HG03442 (cell line): ENCODE data around the gene KRT36.

Experiments used
- ATAC-seq: cut with Tn5 transposase; IDR thresholded peaks from one replicate; pipeline ENCODE4 v1.9.1; 2021; ENCODE audit warnings: mild to moderate bottlenecking, moderate library complexity; ENCODE audit not compliant: unreplicated experiment

The KRT36 gene

GRCh38 chr17:41444186-41444585, 45.5 kb downstream of the KRT36 start:
- ATAC-seq = no peak

- no peak for ATAC-seq
Measured at GRCh38 chr17:41442739-41443138, 47.0 kb downstream of the KRT36 start.

- no peak for ATAC-seq
Measured at GRCh38 chr17:41440531-41441033, 49.1 kb downstream of the KRT36 start, which contains the start of gene KRT38. Gene KRT38 (minus strand): TSS chr17:41440983. CDS start chr17:41440921, 62 bp downstream.

- no peak for ATAC-seq
Measured at GRCh38 chr17:41439375-41439774, 50.3 kb downstream of the KRT36 start.

- ATAC-seq = no peak
Measured at GRCh38 chr17:41437769-41438168, 51.9 kb downstream of the KRT36 start.

GRCh38 chr17:41437254-41437653, 52.5 kb downstream of the KRT36 start:
- no peak for ATAC-seq
